ENCODE data around the gene EGFR.
"Not testable (repeated sequence)": the region's sequence is repeated elsewhere in the genome, so short reads cannot be mapped to it uniquely, and the experiment has no call there.

The EGFR gene

GRCh38 chr7:55155351-55156117 is 136.7 kb downstream of the EGFR start:
- peak; percentile 59 for DNase-seq

GRCh38 chr7:55156919-55157763 is 138.3 kb downstream of the EGFR start:
- DNase-seq = no peak

DNA sequence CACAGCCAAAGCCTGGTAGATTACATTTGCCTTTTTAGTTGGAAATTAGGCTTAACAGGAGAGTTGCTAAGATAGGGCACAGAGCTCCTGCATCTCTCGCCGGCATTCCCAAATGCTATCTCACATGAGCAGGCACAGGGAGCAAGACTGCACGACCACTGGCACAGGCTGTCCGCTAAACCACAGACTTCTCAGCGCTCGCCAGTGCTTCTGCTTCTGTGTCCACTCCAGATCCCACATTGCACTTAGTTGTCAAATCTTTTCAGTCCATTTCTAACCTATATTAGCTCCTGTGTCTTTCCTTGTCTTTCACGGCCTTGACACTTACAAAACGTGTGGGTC is 138.9 kb downstream of the EGFR start:
- no peak for DNase-seq

DNA sequence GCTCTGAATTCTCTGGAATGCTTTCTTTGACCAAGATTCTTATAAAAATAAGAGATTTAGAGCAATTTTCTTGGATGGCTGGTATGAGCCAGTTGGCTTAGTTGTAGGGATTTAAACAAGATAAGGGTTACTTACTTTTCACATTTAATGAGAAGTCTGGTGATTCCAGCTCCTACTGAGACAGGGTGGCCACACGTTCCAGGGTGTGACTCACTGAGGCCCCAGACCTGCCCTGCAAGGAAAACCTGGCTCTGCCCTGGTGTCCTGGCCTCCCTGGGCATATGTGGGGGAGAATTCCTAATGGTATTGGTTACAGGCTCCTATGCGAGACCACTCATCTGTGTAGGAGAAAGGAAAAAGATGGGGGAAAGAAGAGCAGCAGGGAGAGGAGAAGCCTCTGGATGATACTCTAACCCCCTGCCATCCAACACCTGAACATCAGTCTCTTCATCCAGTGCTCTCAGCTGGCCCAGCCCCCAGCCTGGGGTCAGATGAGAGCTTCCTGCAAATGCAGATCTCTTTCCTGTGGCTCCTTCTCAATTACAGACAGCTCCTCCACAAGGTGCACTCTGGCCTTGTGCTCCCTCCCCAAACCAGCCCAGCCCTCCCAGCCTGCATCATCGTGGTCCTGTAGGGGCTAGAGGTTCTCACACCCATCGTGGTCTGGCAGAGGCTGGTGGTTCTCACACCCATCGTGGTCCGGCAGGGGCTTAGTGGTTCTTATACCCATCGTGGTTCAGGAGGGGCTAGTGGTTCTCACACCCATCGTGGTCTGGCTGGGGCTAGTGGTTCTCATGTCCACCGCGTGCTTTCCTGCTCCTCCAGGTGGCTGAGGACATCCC is 139.9 kb downstream of the EGFR start:
- no peak for DNase-seq

- DNase-seq = no peak
These were observed 141.7 kb downstream of the EGFR start for GRCh38 chr7:55160539-55160938.

GRCh38 chr7:55161154-55161687 is 142.4 kb downstream of the EGFR start:
- DNase-seq = no peak

DNA sequence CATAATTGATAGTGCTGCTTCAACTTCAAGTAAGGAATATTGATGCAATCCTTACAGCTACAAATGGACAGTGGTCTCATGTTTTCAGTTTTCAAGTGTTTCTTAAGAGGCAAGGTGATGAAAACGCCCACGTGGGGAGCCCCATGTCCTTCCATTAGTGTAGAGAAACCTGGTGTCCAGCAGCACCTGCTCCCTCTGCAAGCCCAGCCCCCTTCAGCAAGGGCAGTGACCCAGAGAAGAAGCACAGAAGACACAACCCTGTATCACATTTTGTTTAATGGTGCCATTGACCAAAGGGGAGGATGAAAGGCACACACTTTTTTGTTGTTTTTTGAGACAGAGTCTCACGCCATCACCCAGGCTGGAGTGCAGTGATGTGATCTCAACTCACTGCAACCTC is 143.7 kb downstream of the EGFR start:
- DNase-seq = no peak

GRCh38 chr7:55163733-55164132 is 144.9 kb downstream of the EGFR start:
- no peak for DNase-seq

GRCh38 chr7:55164527-55164926 is 145.7 kb downstream of the EGFR start:
- DNase-seq = no peak

GRCh38 chr7:55165176-55165861 is 146.5 kb downstream of the EGFR start:
- DNase-seq = no peak

DNA sequence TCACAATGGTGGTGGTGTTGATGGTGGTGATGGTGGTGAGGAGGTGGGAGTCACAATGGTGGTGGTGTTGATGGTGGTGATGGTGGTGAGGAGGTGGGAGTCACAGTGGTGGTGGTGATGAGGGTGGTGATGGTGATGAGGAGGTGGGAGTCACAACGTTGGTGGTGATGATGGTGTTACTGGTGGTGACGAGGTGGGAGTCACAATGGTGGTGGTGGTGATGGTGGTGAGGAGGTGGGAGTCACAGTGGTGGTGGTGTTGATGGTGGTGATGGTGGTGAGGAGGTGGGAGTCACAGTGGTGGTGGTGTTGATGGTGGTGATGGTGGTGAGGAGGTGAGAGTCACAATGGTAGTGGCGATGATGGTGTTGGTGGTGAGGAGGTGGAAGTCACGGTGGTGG is 148.5 kb downstream of the EGFR start:
- DNase-seq = not testable (repeated sequence)

DNA sequence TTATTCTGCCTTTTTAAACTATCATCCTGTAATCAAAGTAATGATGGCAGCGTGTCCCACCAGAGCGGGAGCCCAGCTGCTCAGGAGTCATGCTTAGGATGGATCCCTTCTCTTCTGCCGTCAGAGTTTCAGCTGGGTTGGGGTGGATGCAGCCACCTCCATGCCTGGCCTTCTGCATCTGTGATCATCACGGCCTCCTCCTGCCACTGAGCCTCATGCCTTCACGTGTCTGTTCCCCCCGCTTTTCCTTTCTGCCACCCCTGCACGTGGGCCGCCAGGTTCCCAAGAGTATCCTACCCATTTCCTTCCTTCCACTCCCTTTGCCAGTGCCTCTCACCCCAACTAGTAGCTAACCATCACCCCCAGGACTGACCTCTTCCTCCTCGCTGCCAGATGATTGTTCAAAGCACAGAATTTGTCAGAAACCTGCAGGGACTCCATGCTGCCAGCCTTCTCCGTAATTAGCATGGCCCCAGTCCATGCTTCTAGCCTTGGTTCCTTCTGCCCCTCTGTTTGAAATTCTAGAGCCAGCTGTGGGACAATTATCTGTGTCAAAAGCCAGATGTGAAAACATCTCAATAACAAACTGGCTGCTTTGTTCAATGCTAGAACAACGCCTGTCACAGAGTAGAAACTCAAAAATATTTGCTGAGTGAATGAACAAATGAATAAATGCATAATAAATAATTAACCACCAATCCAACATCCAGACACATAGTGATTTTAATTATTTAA is 151.7 kb downstream of the EGFR start:
- DNase-seq = no peak

- DNase-seq = no peak
These were observed 152.3 kb downstream of the EGFR start for GRCh38 chr7:55171157-55171556.

- no peak for DNase-seq
These were observed 153.3 kb downstream of the EGFR start for GRCh38 chr7:55172161-55172560.

- DNase-seq = no peak
These were observed 154.2 kb downstream of the EGFR start for GRCh38 chr7:55172881-55173609.

DNA sequence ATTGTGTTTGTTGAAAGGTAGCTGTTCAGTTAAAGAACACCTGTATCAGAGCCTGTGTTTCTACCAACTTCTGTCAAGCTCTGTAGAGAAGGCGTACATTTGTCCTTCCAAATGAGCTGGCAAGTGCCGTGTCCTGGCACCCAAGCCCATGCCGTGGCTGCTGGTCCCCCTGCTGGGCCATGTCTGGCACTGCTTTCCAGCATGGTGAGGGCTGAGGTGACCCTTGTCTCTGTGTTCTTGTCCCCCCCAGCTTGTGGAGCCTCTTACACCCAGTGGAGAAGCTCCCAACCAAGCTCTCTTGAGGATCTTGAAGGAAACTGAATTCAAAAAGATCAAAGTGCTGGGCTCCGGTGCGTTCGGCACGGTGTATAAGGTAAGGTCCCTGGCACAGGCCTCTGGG is 154.9 kb downstream of the EGFR start:
- no peak for DNase-seq

DNA sequence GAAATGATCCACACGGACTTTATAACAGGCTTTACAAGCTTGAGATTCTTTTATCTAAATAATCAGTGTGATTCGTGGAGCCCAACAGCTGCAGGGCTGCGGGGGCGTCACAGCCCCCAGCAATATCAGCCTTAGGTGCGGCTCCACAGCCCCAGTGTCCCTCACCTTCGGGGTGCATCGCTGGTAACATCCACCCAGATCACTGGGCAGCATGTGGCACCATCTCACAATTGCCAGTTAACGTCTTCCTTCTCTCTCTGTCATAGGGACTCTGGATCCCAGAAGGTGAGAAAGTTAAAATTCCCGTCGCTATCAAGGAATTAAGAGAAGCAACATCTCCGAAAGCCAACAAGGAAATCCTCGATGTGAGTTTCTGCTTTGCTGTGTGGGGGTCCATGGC is 155.6 kb downstream of the EGFR start:
- DNase-seq = no peak

GRCh38 chr7:55174856-55175255 is 156.0 kb downstream of the EGFR start:
- DNase-seq = no peak

- no peak for DNase-seq
These were observed 158.3 kb downstream of the EGFR start for GRCh38 chr7:55177068-55177530.

DNA sequence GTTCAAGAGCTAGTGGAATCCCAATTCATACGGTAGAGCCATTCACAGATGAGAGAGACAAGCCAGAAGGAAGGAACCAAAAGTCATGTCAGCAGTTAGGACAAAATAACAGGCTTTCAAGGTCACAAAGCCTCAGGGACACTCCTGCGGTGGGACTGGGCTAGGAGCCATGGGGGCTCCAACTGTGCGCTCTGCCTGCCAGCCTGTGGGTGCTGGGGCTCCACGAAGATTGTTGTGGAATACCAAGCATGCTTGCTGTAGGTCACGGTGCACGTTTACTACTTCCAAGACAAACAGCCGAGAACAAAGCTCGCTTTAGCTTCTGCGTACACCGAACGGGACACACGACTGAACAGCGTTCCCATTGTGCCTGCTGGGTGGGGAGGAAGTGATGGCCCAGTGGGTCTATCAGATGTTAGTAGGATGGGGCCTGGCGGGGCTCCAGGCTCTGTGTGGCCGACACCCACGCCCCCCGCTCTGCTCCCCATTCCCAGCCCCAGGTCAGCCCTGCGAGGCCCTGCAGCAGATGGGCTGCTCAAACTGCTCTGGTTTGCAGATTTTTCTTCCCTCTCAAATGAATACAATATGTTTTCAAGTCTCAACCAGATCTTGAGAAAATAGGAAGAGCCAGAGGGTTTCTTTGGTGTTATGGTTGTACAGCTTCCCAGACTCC is 158.9 kb downstream of the EGFR start:
- DNase-seq = no peak
